ENCODE results near the gene SARS2.
"Not testable (repeated sequence)": the region's sequence is repeated elsewhere in the genome, so short reads cannot be mapped to it uniquely, and the experiment has no call there.

Gene SARS2

GRCh38 chr19:38879400-38879751 lies 51.2 kb downstream of the SARS2 start:
- H3K27ac ChIP-seq (ENCODE audit: low read depth in 2 of 2, low read length in 2 of 2) = peak overlapping the region in 1 of 2 donors; percentile 83

GRCh38 chr19:38878575-38879399 lies 51.8 kb downstream of the SARS2 start:
- peaks cover 0 to 5% of the 10 kb centered on the region in 2 donors for H3K36me3 ChIP-seq (ENCODE audit: control insufficient read depth in 2 of 2, insufficient read depth in 2 of 2, low read length in 2 of 2)
- peak overlapping the region; percentile 63 to 64 for H3K9ac ChIP-seq (ENCODE audit: low read depth in 1 of 2, low read length in 2 of 2)

More at GRCh38 chr19:38879400-38879751, 51.2 kb downstream of the SARS2 start:
- H3K9ac ChIP-seq (ENCODE audit: low read depth in 1 of 2, low read length in 2 of 2) = no peak overlapping the region
- no peaks in the 10 kb centered on the region for H3K9me3 ChIP-seq (ENCODE audit: control insufficient read depth in 2 of 2, low read length in 2 of 2)
- H3K4me1 ChIP-seq (ENCODE audit: control insufficient read depth in 2 of 2, insufficient read depth in 2 of 2, low read length in 2 of 2) = peaks cover 14 to 18% of the 10 kb centered on the region in 2 donors
- no peaks in the 10 kb centered on the region for H3K27me3 ChIP-seq (ENCODE audit: control insufficient read depth in 2 of 2, insufficient read depth in 2 of 2, low read length in 2 of 2)
- peaks cover 0 to 5% of the 10 kb centered on the region in 2 donors for H3K36me3 ChIP-seq (ENCODE audit: control insufficient read depth in 2 of 2, insufficient read depth in 2 of 2, low read length in 2 of 2)
- no peak overlapping the region for H3K4me3 ChIP-seq (ENCODE audit: low read length in 2 of 2)

GRCh38 chr19:38877781-38878574 lies 52.6 kb downstream of the SARS2 start, which contains the start of gene RINL:
Gene RINL (minus strand): TSS chr19:38878275. CDS start chr19:38876742, 1,533 bp downstream.
- Histone ChIP-seq H3K36me3 (ENCODE audit: control insufficient read depth in 2 of 2, insufficient read depth in 2 of 2, low read length in 2 of 2) (peaks cover 0 to 3% of the 10 kb centered on the region in 2 donors), H3K4me3 (ENCODE audit: low read length in 2 of 2) (peak within 1 kb of the TSS; percentile 39 to 57), H3K9me3 (ENCODE audit: control insufficient read depth in 2 of 2, low read length in 2 of 2) (no peaks in the 10 kb centered on the region), H3K27me3 (ENCODE audit: control insufficient read depth in 2 of 2, insufficient read depth in 2 of 2, low read length in 2 of 2) (no peaks in the 10 kb centered on the region), H3K9ac (ENCODE audit: low read depth in 1 of 2, low read length in 2 of 2) (peak within 1 kb of the TSS; percentile 63 to 64), H3K27ac (ENCODE audit: low read depth in 2 of 2, low read length in 2 of 2) (peak within 1 kb of the TSS; percentile 74 to 83), H3K4me1 (ENCODE audit: control insufficient read depth in 2 of 2, insufficient read depth in 2 of 2, low read length in 2 of 2) (peaks cover 14 to 18% of the 10 kb centered on the region in 2 donors)

More at GRCh38 chr19:38878575-38879399, 51.8 kb downstream of the SARS2 start:
- Histone ChIP-seq H3K4me3 (ENCODE audit: low read length in 2 of 2) (peak overlapping the region in 1 of 2 donors; percentile 57), H3K4me1 (ENCODE audit: control insufficient read depth in 2 of 2, insufficient read depth in 2 of 2, low read length in 2 of 2) (peaks cover 14 to 18% of the 10 kb centered on the region in 2 donors), H3K27ac (ENCODE audit: low read depth in 2 of 2, low read length in 2 of 2) (peak overlapping the region; percentile 74 to 83), H3K9me3 (ENCODE audit: control insufficient read depth in 2 of 2, low read length in 2 of 2) (no peaks in the 10 kb centered on the region), H3K27me3 (ENCODE audit: control insufficient read depth in 2 of 2, insufficient read depth in 2 of 2, low read length in 2 of 2) (no peaks in the 10 kb centered on the region)

GRCh38 chr19:38875656-38876395 lies 54.7 kb downstream of the SARS2 start:
- H3K4me1 ChIP-seq (ENCODE audit: control insufficient read depth in 2 of 2, insufficient read depth in 2 of 2, low read length in 2 of 2) = peaks cover 14 to 18% of the 10 kb centered on the region in 2 donors
- no peak overlapping the region for H3K4me3 ChIP-seq (ENCODE audit: low read length in 2 of 2)
- no peaks in the 10 kb centered on the region for H3K36me3 ChIP-seq (ENCODE audit: control insufficient read depth in 2 of 2, insufficient read depth in 2 of 2, low read length in 2 of 2)
- H3K27ac ChIP-seq (ENCODE audit: low read depth in 2 of 2, low read length in 2 of 2) = no peak overlapping the region
- H3K27me3 ChIP-seq (ENCODE audit: control insufficient read depth in 2 of 2, insufficient read depth in 2 of 2, low read length in 2 of 2) = no peaks in the 10 kb centered on the region
- H3K9ac ChIP-seq (ENCODE audit: low read depth in 1 of 2, low read length in 2 of 2) = no peak overlapping the region
- H3K9me3 ChIP-seq (ENCODE audit: control insufficient read depth in 2 of 2, low read length in 2 of 2) = no peaks in the 10 kb centered on the region

- not testable (repeated sequence) for H3K9ac ChIP-seq (ENCODE audit: low read depth in 1 of 2, low read length in 2 of 2); H3K27ac ChIP-seq (ENCODE audit: low read depth in 2 of 2, low read length in 2 of 2); H3K4me3 ChIP-seq (ENCODE audit: low read length in 2 of 2); H3K9me3 ChIP-seq (ENCODE audit: control insufficient read depth in 2 of 2, low read length in 2 of 2); H3K36me3 ChIP-seq (ENCODE audit: control insufficient read depth in 2 of 2, insufficient read depth in 2 of 2, low read length in 2 of 2); H3K27me3 ChIP-seq (ENCODE audit: control insufficient read depth in 2 of 2, insufficient read depth in 2 of 2, low read length in 2 of 2)
- H3K4me1 ChIP-seq (ENCODE audit: control insufficient read depth in 2 of 2, insufficient read depth in 2 of 2, low read length in 2 of 2) = peaks cover 14 to 18% of the 10 kb centered on the region in 2 donors
Observed at GRCh38 chr19:38873400-38873799, 57.2 kb downstream of the SARS2 start.

GRCh38 chr19:38870612-38871011 lies 60.0 kb downstream of the SARS2 start:
- Histone ChIP-seq H3K27me3 (ENCODE audit: control insufficient read depth in 2 of 2, insufficient read depth in 2 of 2, low read length in 2 of 2) (no peaks in the 10 kb centered on the region), H3K4me1 (ENCODE audit: control insufficient read depth in 2 of 2, insufficient read depth in 2 of 2, low read length in 2 of 2) (peaks cover 8% of the 10 kb centered on the region in 2 donors), H3K27ac (ENCODE audit: low read depth in 2 of 2, low read length in 2 of 2) (no peak overlapping the region), H3K4me3 (ENCODE audit: low read length in 2 of 2) (peak overlapping the region in 1 of 2 donors; percentile 77), H3K9me3 (ENCODE audit: control insufficient read depth in 2 of 2, low read length in 2 of 2) (no peaks in the 10 kb centered on the region), H3K9ac (ENCODE audit: low read depth in 1 of 2, low read length in 2 of 2) (peak overlapping the region in 1 of 2 donors; percentile 41), H3K36me3 (ENCODE audit: control insufficient read depth in 2 of 2, insufficient read depth in 2 of 2, low read length in 2 of 2) (no peaks in the 10 kb centered on the region)

- peak overlapping the region; percentile 39 to 61 for H3K27ac ChIP-seq (ENCODE audit: low read depth in 2 of 2, low read length in 2 of 2)
- H3K4me3 ChIP-seq (ENCODE audit: low read length in 2 of 2) = peak overlapping the region; percentile 52 to 77
- H3K9me3 ChIP-seq (ENCODE audit: control insufficient read depth in 2 of 2, low read length in 2 of 2) = no peaks in the 10 kb centered on the region
- peak overlapping the region; percentile 41 to 63 for H3K9ac ChIP-seq (ENCODE audit: low read depth in 1 of 2, low read length in 2 of 2)
- H3K27me3 ChIP-seq (ENCODE audit: control insufficient read depth in 2 of 2, insufficient read depth in 2 of 2, low read length in 2 of 2) = no peaks in the 10 kb centered on the region
- peaks cover 12% of the 10 kb centered on the region in 2 donors for H3K4me1 ChIP-seq (ENCODE audit: control insufficient read depth in 2 of 2, insufficient read depth in 2 of 2, low read length in 2 of 2)
- no peaks in the 10 kb centered on the region for H3K36me3 ChIP-seq (ENCODE audit: control insufficient read depth in 2 of 2, insufficient read depth in 2 of 2, low read length in 2 of 2)
Observed at GRCh38 chr19:38869836-38870607, 60.5 kb downstream of the SARS2 start.

GRCh38 chr19:38869160-38869835 lies 61.3 kb downstream of the SARS2 start:
- Histone ChIP-seq H3K4me3 (ENCODE audit: low read length in 2 of 2) (peak overlapping the region; percentile 52 to 77), H3K36me3 (ENCODE audit: control insufficient read depth in 2 of 2, insufficient read depth in 2 of 2, low read length in 2 of 2) (no peaks in the 10 kb centered on the region), H3K27ac (ENCODE audit: low read depth in 2 of 2, low read length in 2 of 2) (peak overlapping the region in 1 of 2 donors; percentile 61), H3K9ac (ENCODE audit: low read depth in 1 of 2, low read length in 2 of 2) (peak overlapping the region; percentile 41 to 63), H3K9me3 (ENCODE audit: control insufficient read depth in 2 of 2, low read length in 2 of 2) (no peaks in the 10 kb centered on the region), H3K4me1 (ENCODE audit: control insufficient read depth in 2 of 2, insufficient read depth in 2 of 2, low read length in 2 of 2) (peaks cover 17 to 20% of the 10 kb centered on the region in 2 donors), H3K27me3 (ENCODE audit: control insufficient read depth in 2 of 2, insufficient read depth in 2 of 2, low read length in 2 of 2) (no peaks in the 10 kb centered on the region)

- no peak overlapping the region for H3K9ac ChIP-seq (ENCODE audit: low read depth in 1 of 2, low read length in 2 of 2)
- no peaks in the 10 kb centered on the region for H3K36me3 ChIP-seq (ENCODE audit: control insufficient read depth in 2 of 2, insufficient read depth in 2 of 2, low read length in 2 of 2)
Observed at GRCh38 chr19:38868551-38868950, 62.0 kb downstream of the SARS2 start.

More at GRCh38 chr19:38868551-38868950, 62.0 kb downstream of the SARS2 start:
- Histone ChIP-seq H3K4me1 (ENCODE audit: control insufficient read depth in 2 of 2, insufficient read depth in 2 of 2, low read length in 2 of 2) (peaks cover 18 to 20% of the 10 kb centered on the region in 2 donors), H3K27me3 (ENCODE audit: control insufficient read depth in 2 of 2, insufficient read depth in 2 of 2, low read length in 2 of 2) (no peaks in the 10 kb centered on the region), H3K9me3 (ENCODE audit: control insufficient read depth in 2 of 2, low read length in 2 of 2) (no peaks in the 10 kb centered on the region), H3K27ac (ENCODE audit: low read depth in 2 of 2, low read length in 2 of 2) (no peak overlapping the region), H3K4me3 (ENCODE audit: low read length in 2 of 2) (no peak overlapping the region)
